ENCODE measurements around the gene FERMT3. TPM values are rescaled to one million over a fixed set of nuclear protein-coding genes. Genes with fewer than 3 reads are reported as not detected.

FERMT3 gene
- total and polyA plus RNA-seq, 2 donors (not counting 1 experiment from before 2014, with no cell fraction given) = 1.9 to 3.6 TPM

DNA sequence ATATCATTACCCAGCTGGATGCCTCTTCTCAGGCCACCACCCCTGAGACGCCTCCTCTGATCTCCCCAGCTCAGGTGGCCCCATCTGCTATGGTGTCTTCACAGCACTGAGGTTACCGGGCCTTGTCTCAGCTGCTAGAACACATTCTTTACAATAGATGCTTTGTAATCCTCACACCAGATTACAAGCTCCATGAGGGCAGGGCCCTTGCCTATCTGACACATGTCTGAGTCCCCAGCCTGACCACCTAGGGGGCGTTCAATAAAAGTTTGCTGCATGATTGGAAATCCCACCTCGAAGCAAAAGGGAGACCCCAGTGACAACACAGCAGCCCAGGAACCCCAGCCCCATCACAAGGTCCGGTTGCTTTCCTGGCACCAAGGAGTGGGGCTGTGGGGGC, 42.6 kb upstream of the FERMT3 start:
- no peak overlapping the region for H3K27ac ChIP-seq (ENCODE audit: insufficient read depth, low read length)
- H3K9ac ChIP-seq (ENCODE audit: insufficient read depth, low read length) = no peak overlapping the region
- H3K4me3 ChIP-seq (replicated peaks in 1 of 4; ENCODE audit: control extremely low read depth in 1 of 4, insufficient read depth in 1 of 4, low read depth in 3 of 4, low read length in 4 of 4) = no peak overlapping the region
- H3K27me3 ChIP-seq (ENCODE audit: control insufficient read depth, insufficient read depth, low read length) = no peaks in the 10 kb centered on the region
- H2AFZ ChIP-seq (ENCODE audit: low read length) = no peak overlapping the region
- no peaks in the 10 kb centered on the region for H3K36me3 ChIP-seq (ENCODE audit: control insufficient read depth, insufficient read depth, low read length)
- H3K79me2 ChIP-seq (ENCODE audit: control insufficient read depth, insufficient read depth, low read length) = no peaks in the 10 kb centered on the region
- H3K4me1 ChIP-seq (ENCODE audit: control insufficient read depth, extremely low read depth, insufficient read depth, low read length) = peaks cover 6% of the 10 kb centered on the region
- H3K9me3 ChIP-seq (ENCODE audit: control insufficient read depth, insufficient read depth, low read depth, low read length) = no peaks in the 10 kb centered on the region
- H4K20me1 ChIP-seq (ENCODE audit: control insufficient read depth, extremely low read depth, insufficient read depth, low read length) = no peaks in the 10 kb centered on the region
- no peak overlapping the region for H3K4me2 ChIP-seq (ENCODE audit: extremely low read depth, insufficient read depth, low read length)
- TF ChIP-seq CTCF (conservative IDR thresholded peaks at IDR 0.05 in 1 of 2, IDR thresholded peaks at IDR 0.05 in 1 of 2; ENCODE audit: low read depth in 1 of 2, low read length in 2 of 2) = no peak
- TF ChIP-seq EZH2 (IDR thresholded peaks at IDR 0.05; ENCODE audit: low read length, missing control alignments) = no peak
- DNase-seq (ENCODE audit: low read depth in 2 of 2) = no peak

GRCh38 chr11:64164392-64165312, 41.9 kb upstream of the FERMT3 start:
- H3K9ac ChIP-seq (ENCODE audit: insufficient read depth, low read length) = no peak overlapping the region
- DNase-seq (ENCODE audit: low read depth in 2 of 2) = no peak

More at GRCh38 chr11:64164392-64165312, 41.9 kb upstream of the FERMT3 start:
- Histone ChIP-seq H2AFZ (ENCODE audit: low read length) (peak overlapping the region; percentile 33), H4K20me1 (ENCODE audit: control insufficient read depth, extremely low read depth, insufficient read depth, low read length) (no peaks in the 10 kb centered on the region), H3K79me2 (ENCODE audit: control insufficient read depth, insufficient read depth, low read length) (no peaks in the 10 kb centered on the region), H3K27me3 (ENCODE audit: control insufficient read depth, insufficient read depth, low read length) (no peaks in the 10 kb centered on the region), H3K27ac (ENCODE audit: insufficient read depth, low read length) (no peak overlapping the region), H3K4me3 (replicated peaks in 1 of 4; ENCODE audit: control extremely low read depth in 1 of 4, insufficient read depth in 1 of 4, low read depth in 3 of 4, low read length in 4 of 4) (peak overlapping the region; percentile 42 to 76 (median 69)), H3K4me2 (ENCODE audit: extremely low read depth, insufficient read depth, low read length) (peak overlapping the region; percentile 92), H3K4me1 (ENCODE audit: control insufficient read depth, extremely low read depth, insufficient read depth, low read length) (peaks cover 6% of the 10 kb centered on the region), H3K9me3 (ENCODE audit: control insufficient read depth, insufficient read depth, low read depth, low read length) (no peaks in the 10 kb centered on the region), H3K36me3 (ENCODE audit: control insufficient read depth, insufficient read depth, low read length) (no peaks in the 10 kb centered on the region)
- TF ChIP-seq EZH2 (IDR thresholded peaks at IDR 0.05; ENCODE audit: low read length, missing control alignments) (no peak), CTCF (conservative IDR thresholded peaks at IDR 0.05 in 1 of 2, IDR thresholded peaks at IDR 0.05 in 1 of 2; ENCODE audit: low read depth in 1 of 2, low read length in 2 of 2) (no peak)

Measured in fibroblast of lung (primary cell).